ENCODE measurements around the gene SALL1. TPM values are rescaled to one million over a fixed set of nuclear protein-coding genes. Genes with fewer than 3 reads are reported as not detected.

Gene SALL1
- total RNA-seq, 1 experiment from 2014 or later, result not detected

DNA sequence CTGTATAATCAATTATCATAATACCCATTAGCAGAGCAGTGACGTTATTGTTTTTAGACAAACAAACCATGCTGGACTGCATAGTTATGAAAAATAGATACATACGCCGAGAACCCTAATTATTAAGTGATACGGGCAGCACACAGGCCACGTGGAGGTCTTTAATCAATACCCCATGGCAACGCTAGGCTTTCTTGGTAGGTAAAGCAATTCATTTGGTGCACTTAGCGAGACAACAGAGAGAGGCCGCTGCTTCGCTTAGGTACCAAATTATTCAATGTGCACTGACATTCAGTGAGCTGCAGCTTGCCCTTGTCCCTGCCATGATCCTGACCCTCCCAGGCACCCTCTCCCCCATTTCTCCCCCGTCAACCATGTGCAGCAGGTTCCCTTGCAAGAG is 12.9 kb downstream of the SALL1 start:
- no TSS peak for BruUV-seq (replicated peaks)
- H3K27me3 ChIP-seq (ENCODE audit: control insufficient read depth, insufficient read depth, low read length), result no peaks in the 10 kb centered on the region

DNA sequence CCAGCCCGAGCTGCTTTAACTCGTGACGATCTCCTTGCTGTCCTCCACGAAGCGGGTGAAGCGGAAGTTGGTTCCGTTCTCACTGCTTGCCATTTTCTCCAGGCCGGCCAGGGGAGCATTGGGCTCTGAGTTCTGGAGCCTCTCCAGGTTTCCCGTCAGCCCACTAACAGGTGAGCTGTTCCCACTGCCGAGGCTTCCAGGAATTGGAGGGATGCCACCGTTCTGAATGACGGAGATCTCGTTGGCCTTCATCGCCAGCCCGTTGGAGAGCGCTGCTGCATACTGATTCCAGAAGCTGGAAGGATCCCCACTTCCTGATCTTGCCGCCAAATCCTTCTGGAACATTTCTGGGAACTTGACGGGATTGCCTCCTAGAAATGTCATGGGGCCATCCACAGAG is 14.0 kb downstream of the SALL1 start:
- Histone ChIP-seq H3K4me1 (ENCODE audit: control insufficient read depth, insufficient read depth, low read length) (no peaks in the 10 kb centered on the region), H3K27ac (ENCODE audit: low read length) (no peak overlapping the region), H3K27me3 (ENCODE audit: control insufficient read depth, insufficient read depth, low read length) (no peaks in the 10 kb centered on the region), H3K4me3 (ENCODE audit: low read depth in 2 of 2, low read length in 2 of 2) (no peak overlapping the region), H3K9me3 (ENCODE audit: control insufficient read depth, insufficient read depth, low read depth, low read length) (no peaks in the 10 kb centered on the region), H3K36me3 (ENCODE audit: control insufficient read depth, insufficient read depth, low read length) (no peaks in the 10 kb centered on the region)
- DNase-seq (ENCODE audit: low read depth, low spot score) (no peak), ATAC-seq (no peak)
- in situ Hi-C loops (cut with HindIII; ENCODE audit: low pct_unique_long_range_greater_than_20kb, low sequenced_read_pairs), result no loop called here
- ChIA-PET POLR2A (no interaction called here), CTCF (no interaction called here)
- BruUV-seq (replicated peaks), result no TSS peak
- intact Hi-C loops (cut with micrococcal nuclease; ENCODE audit: unreplicated experiment), result no loop called here
- TF ChIP-seq SIN3A (IDR thresholded peaks at IDR 0.05; ENCODE audit: borderline replicate concordance, insufficient read depth, low read depth, low read length) (no peak), TCF7L2 (IDR thresholded peaks at IDR 0.05; ENCODE audit: low read depth, low read length) (no peak), POLR2AphosphoS5 (IDR thresholded peaks at IDR 0.05; ENCODE audit: low read depth, low read length) (no peak)
- TF ChIP-seq, protein P1, sequence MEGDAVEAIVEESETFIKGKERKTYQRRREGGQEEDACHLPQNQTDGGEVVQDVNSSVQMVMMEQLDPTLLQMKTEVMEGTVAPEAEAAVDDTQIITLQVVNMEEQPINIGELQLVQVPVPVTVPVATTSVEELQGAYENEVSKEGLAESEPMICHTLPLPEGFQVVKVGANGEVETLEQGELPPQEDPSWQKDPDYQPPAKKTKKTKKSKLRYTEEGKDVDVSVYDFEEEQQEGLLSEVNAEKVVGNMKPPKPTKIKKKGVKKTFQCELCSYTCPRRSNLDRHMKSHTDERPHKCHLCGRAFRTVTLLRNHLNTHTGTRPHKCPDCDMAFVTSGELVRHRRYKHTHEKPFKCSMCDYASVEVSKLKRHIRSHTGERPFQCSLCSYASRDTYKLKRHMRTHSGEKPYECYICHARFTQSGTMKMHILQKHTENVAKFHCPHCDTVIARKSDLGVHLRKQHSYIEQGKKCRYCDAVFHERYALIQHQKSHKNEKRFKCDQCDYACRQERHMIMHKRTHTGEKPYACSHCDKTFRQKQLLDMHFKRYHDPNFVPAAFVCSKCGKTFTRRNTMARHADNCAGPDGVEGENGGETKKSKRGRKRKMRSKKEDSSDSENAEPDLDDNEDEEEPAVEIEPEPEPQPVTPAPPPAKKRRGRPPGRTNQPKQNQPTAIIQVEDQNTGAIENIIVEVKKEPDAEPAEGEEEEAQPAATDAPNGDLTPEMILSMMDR (IDR thresholded peaks at IDR 0.05), result no peak
- TF ChIP-seq, protein P2, sequence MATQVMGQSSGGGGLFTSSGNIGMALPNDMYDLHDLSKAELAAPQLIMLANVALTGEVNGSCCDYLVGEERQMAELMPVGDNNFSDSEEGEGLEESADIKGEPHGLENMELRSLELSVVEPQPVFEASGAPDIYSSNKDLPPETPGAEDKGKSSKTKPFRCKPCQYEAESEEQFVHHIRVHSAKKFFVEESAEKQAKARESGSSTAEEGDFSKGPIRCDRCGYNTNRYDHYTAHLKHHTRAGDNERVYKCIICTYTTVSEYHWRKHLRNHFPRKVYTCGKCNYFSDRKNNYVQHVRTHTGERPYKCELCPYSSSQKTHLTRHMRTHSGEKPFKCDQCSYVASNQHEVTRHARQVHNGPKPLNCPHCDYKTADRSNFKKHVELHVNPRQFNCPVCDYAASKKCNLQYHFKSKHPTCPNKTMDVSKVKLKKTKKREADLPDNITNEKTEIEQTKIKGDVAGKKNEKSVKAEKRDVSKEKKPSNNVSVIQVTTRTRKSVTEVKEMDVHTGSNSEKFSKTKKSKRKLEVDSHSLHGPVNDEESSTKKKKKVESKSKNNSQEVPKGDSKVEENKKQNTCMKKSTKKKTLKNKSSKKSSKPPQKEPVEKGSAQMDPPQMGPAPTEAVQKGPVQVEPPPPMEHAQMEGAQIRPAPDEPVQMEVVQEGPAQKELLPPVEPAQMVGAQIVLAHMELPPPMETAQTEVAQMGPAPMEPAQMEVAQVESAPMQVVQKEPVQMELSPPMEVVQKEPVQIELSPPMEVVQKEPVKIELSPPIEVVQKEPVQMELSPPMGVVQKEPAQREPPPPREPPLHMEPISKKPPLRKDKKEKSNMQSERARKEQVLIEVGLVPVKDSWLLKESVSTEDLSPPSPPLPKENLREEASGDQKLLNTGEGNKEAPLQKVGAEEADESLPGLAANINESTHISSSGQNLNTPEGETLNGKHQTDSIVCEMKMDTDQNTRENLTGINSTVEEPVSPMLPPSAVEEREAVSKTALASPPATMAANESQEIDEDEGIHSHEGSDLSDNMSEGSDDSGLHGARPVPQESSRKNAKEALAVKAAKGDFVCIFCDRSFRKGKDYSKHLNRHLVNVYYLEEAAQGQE (IDR thresholded peaks at IDR 0.05; ENCODE audit: insufficient read depth in 1 of 2, low read depth in 2 of 2, low read length in 1 of 2), result no peak

More for the DNA sequence above, 12.9 kb downstream of the SALL1 start:
- DNase-seq (ENCODE audit: low read depth, low spot score) (no peak), ATAC-seq (no peak)
- Histone ChIP-seq H3K9me3 (ENCODE audit: control insufficient read depth, insufficient read depth, low read depth, low read length) (no peaks in the 10 kb centered on the region), H3K4me3 (ENCODE audit: low read depth in 2 of 2, low read length in 2 of 2) (no peak overlapping the region), H3K27ac (ENCODE audit: low read length) (no peak overlapping the region), H3K4me1 (ENCODE audit: control insufficient read depth, insufficient read depth, low read length) (no peaks in the 10 kb centered on the region), H3K36me3 (ENCODE audit: control insufficient read depth, insufficient read depth, low read length) (no peaks in the 10 kb centered on the region)
- no peak for TF ChIP-seq SIN3A (IDR thresholded peaks at IDR 0.05; ENCODE audit: borderline replicate concordance, insufficient read depth, low read depth, low read length)
- TF ChIP-seq TCF7L2 (IDR thresholded peaks at IDR 0.05; ENCODE audit: low read depth, low read length), result no peak
- TF ChIP-seq, protein P1 (IDR thresholded peaks at IDR 0.05), result no peak
- no peak for TF ChIP-seq POLR2AphosphoS5 (IDR thresholded peaks at IDR 0.05; ENCODE audit: low read depth, low read length)
- TF ChIP-seq, protein P2 (IDR thresholded peaks at IDR 0.05; ENCODE audit: insufficient read depth in 1 of 2, low read depth in 2 of 2, low read length in 1 of 2), result no peak
- POLR2A ChIA-PET, result no interaction called here
- intact Hi-C loops (cut with micrococcal nuclease; ENCODE audit: unreplicated experiment) (no loop called here), in situ Hi-C loops (cut with HindIII; ENCODE audit: low pct_unique_long_range_greater_than_20kb, low sequenced_read_pairs) (no loop called here)
- CTCF ChIA-PET, result no interaction called here
